ENCODE measurements around the gene UBFD1.
A peak's percentile ranks its signal among the peaks of the same experiment; 100 is the strongest.
"Not testable (repeated sequence)": the region's sequence is repeated elsewhere in the genome, so short reads cannot be mapped to it uniquely, and the experiment has no call there.

Gene UBFD1

DNA sequence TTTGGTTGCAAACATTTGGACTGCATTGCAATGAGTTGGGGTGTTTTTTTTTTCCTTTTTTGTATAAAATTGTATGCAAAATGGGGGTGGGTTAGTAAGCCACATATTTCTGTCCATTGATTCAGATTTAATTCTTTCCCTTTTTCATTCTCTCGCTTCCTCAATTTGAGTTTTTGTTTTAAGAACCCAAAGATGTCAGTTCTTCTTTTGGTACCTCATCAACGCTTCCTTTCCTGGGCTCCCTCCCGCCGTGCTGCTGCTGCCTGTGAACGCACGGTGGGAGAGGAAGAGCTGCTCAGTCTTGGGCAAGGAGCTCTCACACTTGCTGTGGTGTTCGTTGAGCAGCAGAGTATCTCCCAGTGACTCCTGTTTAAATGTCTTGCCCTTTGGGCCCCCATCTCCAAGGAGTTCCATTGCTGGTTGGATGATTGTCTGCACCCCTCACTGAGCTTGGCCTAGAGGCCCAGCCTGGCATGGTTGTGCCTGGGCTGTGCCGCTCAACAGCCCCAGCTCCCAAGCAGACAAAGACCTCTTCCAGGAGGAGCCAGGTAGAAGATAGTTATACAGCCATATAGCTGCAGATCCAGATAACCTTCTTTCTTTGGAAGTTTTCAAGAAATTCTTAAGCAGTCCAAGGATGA lies 13.6 kb downstream of the UBFD1 start:
- DNase-seq = no peak

- DNase-seq = no peak
Measured at GRCh38 chr16:23571895-23572294, 14.4 kb downstream of the UBFD1 start.

DNA sequence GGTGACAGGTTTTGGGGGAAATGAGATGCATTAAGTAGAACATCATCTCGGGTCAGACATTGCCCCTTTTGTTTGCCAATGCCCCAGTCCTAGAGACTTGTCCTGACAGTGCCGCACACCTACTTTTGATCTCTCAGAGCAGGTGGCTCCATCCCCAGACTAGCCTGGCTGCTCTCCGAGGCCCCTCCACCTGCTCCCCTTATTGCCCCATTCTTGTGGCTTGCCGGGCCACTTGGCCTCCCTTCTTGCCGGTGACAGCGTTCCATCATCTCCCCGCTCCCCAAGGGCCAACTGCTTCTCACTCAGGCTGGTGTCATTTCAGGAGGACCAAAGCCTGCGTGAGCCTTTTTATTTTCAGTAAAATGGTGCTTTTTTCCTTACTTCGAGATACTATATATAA lies 14.9 kb downstream of the UBFD1 start:
- DNase-seq = no peak

DNA sequence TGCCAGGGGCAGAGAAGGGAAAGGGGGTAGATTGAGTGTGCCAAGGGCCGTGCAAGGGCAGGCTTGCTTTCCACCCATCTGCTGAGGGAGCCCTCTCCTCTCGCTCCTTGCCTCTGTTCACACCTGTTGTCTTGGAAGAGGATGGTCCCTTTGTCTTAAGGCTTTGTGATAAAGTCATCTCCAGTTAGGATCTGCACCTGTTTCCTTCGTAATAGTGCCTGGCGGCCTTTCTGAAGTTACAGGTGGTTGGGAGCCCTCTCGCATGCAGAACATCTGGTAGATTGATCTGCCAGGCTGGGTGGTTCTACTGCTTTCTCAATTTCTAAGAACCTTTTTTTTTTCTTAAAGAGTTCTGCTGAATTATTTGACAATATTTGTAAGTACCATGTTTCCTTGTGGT lies 16.3 kb downstream of the UBFD1 start:
- no peak for DNase-seq

DNA sequence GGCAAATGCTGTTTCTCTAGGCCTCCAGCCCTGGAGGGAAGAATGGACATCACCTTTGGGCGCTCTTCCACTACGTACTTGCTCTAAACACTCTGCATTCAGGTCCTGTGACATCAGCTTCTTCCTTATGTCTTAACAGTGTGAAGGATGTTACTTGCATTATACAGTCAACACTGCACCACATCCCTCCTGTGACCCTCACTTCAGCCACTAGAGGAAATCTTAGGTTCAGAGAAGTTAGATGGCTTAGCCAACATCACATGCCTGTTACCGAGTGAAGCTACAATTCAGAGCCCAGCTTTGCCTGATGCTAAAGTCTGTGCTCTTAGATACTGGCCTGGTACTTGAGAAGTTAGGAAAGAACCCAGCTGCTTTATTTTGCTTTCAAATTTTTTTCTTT lies 18.3 kb downstream of the UBFD1 start:
- DNase-seq = no peak

- DNase-seq = no peak
Measured at GRCh38 chr16:23577493-23577892, 20.0 kb downstream of the UBFD1 start.

- no peak for DNase-seq
Measured at GRCh38 chr16:23578101-23578830, 20.7 kb downstream of the UBFD1 start.

DNA sequence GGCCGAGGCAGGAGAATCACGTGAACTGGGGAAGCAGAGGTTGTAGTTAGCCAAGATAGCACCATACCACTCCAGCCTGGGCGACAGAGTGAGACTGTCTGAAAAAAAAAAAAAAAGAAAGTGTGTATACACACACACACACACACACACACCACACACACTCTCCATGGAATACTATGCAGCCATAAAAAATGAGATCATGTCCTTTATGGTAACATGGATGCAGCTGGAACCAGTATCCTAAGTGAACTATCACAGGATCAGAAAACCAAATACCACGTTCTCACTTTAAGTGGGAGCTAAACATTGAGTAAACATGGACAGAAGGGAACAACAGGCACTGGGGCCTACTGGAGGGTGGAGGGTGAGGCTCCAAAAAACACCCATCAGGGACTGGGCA lies 21.8 kb downstream of the UBFD1 start:
- no peak for DNase-seq

- no peak for DNase-seq
Measured at GRCh38 chr16:23580391-23580790, 22.9 kb downstream of the UBFD1 start.

DNA sequence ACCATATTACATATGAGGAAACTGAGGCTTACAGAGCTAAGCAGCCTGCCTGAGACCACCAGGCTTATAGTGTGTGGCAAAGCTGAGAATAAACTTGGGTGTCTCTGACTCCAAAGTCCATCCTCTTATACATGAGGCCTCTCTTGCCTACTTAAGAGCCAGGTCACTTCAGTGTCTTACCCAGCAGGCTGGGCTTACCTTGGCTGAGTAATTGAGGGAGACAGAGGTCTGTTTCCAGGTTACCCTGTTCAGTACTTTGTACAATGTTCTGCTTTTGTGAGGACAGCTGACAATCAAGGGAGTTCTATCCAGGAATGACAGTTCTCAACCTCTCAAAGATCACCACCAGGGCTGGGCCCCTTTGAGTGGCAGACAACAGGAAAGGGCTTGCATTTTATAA lies 24.2 kb downstream of the UBFD1 start:
- DNase-seq = no peak

GRCh38 chr16:23583271-23583670 lies 25.7 kb downstream of the UBFD1 start:
- not testable (repeated sequence) for DNase-seq

- no peak for DNase-seq
Measured at GRCh38 chr16:23584186-23585076, 26.9 kb downstream of the UBFD1 start.

- DNase-seq = no peak
Measured at GRCh38 chr16:23587726-23588125, 30.2 kb downstream of the UBFD1 start.

DNA sequence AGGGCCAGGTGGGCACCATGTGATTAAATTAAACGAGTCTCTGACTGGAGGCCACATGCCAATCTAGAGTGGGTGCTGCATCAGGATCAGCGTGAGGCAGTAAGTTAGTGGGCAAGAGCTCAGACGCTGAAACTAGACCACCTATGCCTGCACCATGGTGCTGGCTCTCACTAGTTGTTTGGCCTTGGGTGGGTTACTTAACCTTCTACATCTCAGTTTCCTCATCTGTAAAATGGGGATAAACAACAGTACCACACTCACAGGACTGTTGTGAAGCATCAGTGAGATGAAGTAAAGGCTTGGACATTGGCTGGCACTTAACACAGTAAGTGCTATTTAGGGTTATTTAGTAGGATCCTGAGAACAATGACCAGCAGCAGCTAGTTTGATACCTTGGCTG lies 32.7 kb downstream of the UBFD1 start:
- DNase-seq = no peak

- no peak for DNase-seq
Measured at GRCh38 chr16:23594186-23594585, 36.7 kb downstream of the UBFD1 start.

- no peak for DNase-seq
Measured at GRCh38 chr16:23595246-23595950, 37.9 kb downstream of the UBFD1 start.

DNA sequence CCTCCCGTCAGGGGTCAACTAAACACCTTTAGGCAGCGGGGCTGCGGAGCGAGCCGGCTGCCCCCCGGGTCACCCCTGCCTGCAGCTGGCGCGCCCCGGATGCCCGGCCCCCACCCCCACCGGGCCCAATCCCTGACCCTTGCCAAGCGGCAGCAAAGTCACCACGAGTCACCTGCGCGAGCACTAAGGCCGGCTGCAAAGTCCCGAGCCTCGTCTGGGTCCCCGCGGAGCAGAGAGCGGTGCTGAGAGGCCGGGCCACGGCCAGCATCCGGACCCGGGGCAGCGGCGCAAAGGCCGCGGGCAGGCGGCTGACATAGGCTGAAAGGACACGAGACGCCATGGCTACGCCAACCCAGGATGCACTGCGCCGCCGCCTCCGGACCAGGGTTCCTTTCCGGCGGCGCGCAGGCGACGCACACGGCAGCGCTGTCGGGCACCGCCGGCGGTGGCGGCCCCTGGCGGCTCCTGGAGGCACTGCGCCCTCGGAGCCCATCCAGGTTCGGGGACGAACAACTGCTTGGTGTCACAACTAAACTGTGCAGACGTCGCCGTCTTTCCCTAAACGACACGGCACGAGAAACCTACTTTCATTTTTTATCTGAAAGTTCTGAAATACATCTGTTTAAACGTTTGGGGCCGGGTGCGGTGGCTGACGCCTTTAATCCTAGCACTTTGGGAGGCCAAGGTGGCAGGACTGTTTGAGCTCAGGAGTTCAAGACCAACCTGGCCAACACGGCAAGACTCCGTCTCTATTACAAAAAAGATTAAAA lies 38.6 kb downstream of the UBFD1 start, which contains the start of gene NDUFAB1:
TSS of gene NDUFAB1 (minus strand) at position 366 of the 770 bp plus-strand sequence. CDS start at position 340, 26 bp downstream.
- DNase-seq = peak; percentile 27

GRCh38 chr16:23597003-23597756 lies 39.7 kb downstream of the UBFD1 start:
- no peak for DNase-seq

- no peak for DNase-seq
Measured at GRCh38 chr16:23607726-23608125, 50.2 kb downstream of the UBFD1 start.

- DNase-seq = no peak
Measured at GRCh38 chr16:23608194-23608593, 50.7 kb downstream of the UBFD1 start.

DNA sequence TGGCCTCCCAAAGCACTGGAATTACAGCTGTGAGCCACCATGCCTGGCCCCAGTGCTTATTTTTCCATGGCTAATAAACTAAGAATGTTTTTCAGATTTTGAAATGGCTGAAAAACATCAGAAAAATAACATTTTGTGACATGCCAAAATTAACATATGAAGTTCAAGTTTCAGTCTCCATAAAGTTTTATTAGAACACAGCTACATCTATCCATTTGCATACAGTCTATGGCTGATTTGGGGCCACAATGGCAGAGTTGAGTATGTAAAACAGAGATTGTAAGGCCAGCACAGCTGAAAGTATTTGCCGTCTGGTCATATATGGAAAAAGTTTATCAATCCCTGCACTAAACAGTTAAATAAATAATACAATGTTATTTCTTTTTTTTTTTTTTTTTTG lies 52.4 kb downstream of the UBFD1 start:
- no peak for DNase-seq

All from NCI-H2081 treated with DMSO at 0.1 percent for 48 hours (cell line).